Glutamatergic neuron (in vitro differentiated cells): ENCODE data around the gene TADA3. TPM values are rescaled to one million over a fixed set of nuclear protein-coding genes. Genes with fewer than 3 reads are reported as not detected.

ENCODE experiments used
- DNase-seq: peaks from one replicate; pipeline ENCODE4 v3.0.0; 2022
- H3K27ac Mint-ChIP-seq: one replicate; pipeline ENCODE4 v1.8.0; 2020; ENCODE audit warnings: mild to moderate bottlenecking, mixed read lengths, inconsistent platforms; ENCODE audit not compliant: unreplicated experiment
- H3K27me3 Mint-ChIP-seq: one replicate; pipeline ENCODE4 v1.8.0; 2020; ENCODE audit warnings: mild to moderate bottlenecking, moderate library complexity, mixed read lengths, inconsistent platforms; ENCODE audit not compliant: unreplicated experiment
- H3K36me3 Mint-ChIP-seq: one replicate; pipeline ENCODE4 v1.8.0; 2020; ENCODE audit warnings: mild to moderate bottlenecking, mixed read lengths, inconsistent platforms; ENCODE audit not compliant: unreplicated experiment
- H3K4me1 Mint-ChIP-seq: one replicate; pipeline ENCODE4 v1.8.0; 2020; ENCODE audit warnings: mild to moderate bottlenecking, low read depth, mixed read lengths, inconsistent platforms; ENCODE audit not compliant: unreplicated experiment
- H3K4me3 Mint-ChIP-seq: one replicate; pipeline ENCODE4 v1.8.0; 2020; ENCODE audit warnings: mild to moderate bottlenecking, mixed read lengths, inconsistent platforms; ENCODE audit not compliant: unreplicated experiment
- H3K9me3 Mint-ChIP-seq: one replicate; pipeline ENCODE4 v1.8.0; 2020; ENCODE audit warnings: mild to moderate bottlenecking, moderate library complexity, mixed read lengths, inconsistent platforms; ENCODE audit not compliant: unreplicated experiment
- CTCF ChIP-seq: fragments of 200-600 bp; sonication (generic); IDR thresholded peaks from one replicate; pipeline ENCODE4 v1.5.0; 2021; ENCODE audit not compliant: partially characterized antibody, unreplicated experiment
- total RNA-seq: library from RNA; stranded (reverse); fragmentation: NEBNext Ultra II Directional; extraction: Animal tissue kit (Norgen Biotek cat#: 25700); gene quantifications from one replicate; pipeline ENCODE4 v1.2.1, GENCODE V29; 2021; ENCODE audit not compliant: unreplicated experiment

Gene TADA3
- total RNA-seq, 1 donor from 2014 or later, result 59.1 TPM

- Mint-ChIP-seq H3K4me1 (no peaks in the 10 kb centered on the region), H3K36me3 (peaks cover 5% of the 10 kb centered on the region), H3K27ac (no peak overlapping the region), H3K9me3 (no peaks in the 10 kb centered on the region), H3K4me3 (no peak overlapping the region), H3K27me3 (peaks cover under 1% of the 10 kb centered on the region)
- TF ChIP-seq CTCF, result no peak
- no peak for DNase-seq
Measured at GRCh38 chr3:9818666-9819335, 26.5 kb upstream of the TADA3 start.

GRCh38 chr3:9817436-9817835 is 25.2 kb upstream of the TADA3 start:
- Mint-ChIP-seq H3K27me3 (no peaks in the 10 kb centered on the region), H3K9me3 (no peaks in the 10 kb centered on the region), H3K36me3 (peaks cover 5% of the 10 kb centered on the region), H3K27ac (no peak overlapping the region), H3K4me3 (no peak overlapping the region), H3K4me1 (no peaks in the 10 kb centered on the region)
- TF ChIP-seq CTCF, result no peak
- no peak for DNase-seq

- peaks cover 3% of the 10 kb centered on the region for H3K27me3 Mint-ChIP-seq
- DNase-seq, result no peak
- peaks cover 5% of the 10 kb centered on the region for H3K9me3 Mint-ChIP-seq
- H3K27ac Mint-ChIP-seq, result no peak overlapping the region
- H3K36me3 Mint-ChIP-seq, result peaks cover 14% of the 10 kb centered on the region
- TF ChIP-seq CTCF, result no peak
- H3K4me3 Mint-ChIP-seq, result no peak overlapping the region
- peaks cover 8% of the 10 kb centered on the region for H3K4me1 Mint-ChIP-seq
Measured at GRCh38 chr3:9815986-9816385, 23.7 kb upstream of the TADA3 start.

- H3K27me3 Mint-ChIP-seq, result peaks cover 11% of the 10 kb centered on the region
- no peak overlapping the region for H3K27ac Mint-ChIP-seq
- peaks cover 7% of the 10 kb centered on the region for H3K9me3 Mint-ChIP-seq
- no peak for DNase-seq
- peaks cover 10% of the 10 kb centered on the region for H3K36me3 Mint-ChIP-seq
- peaks cover 27% of the 10 kb centered on the region for H3K4me1 Mint-ChIP-seq
- no peak overlapping the region for H3K4me3 Mint-ChIP-seq
- no peak for TF ChIP-seq CTCF
Measured at GRCh38 chr3:9812870-9813483, 20.7 kb upstream of the TADA3 start.

- peaks cover 10% of the 10 kb centered on the region for H3K36me3 Mint-ChIP-seq
- H3K4me3 Mint-ChIP-seq, result peak overlapping the region; percentile 85
- H3K4me1 Mint-ChIP-seq, result peaks cover 32% of the 10 kb centered on the region
- peaks cover 11% of the 10 kb centered on the region for H3K27me3 Mint-ChIP-seq
- peaks cover 7% of the 10 kb centered on the region for H3K9me3 Mint-ChIP-seq
- H3K27ac Mint-ChIP-seq, result peak overlapping the region; percentile 74
- no peak for TF ChIP-seq CTCF
- DNase-seq, result no peak
Measured at GRCh38 chr3:9810846-9811245, 18.6 kb upstream of the TADA3 start.
